GM21717 (cell line): ENCODE measurements around the gene C6orf136.
A peak's percentile ranks its signal among the peaks of the same experiment; 100 is the strongest.

Source experiments
- ATAC-seq: cut with Tn5 transposase; IDR thresholded peaks from one replicate; pipeline ENCODE4 v1.9.1; 2021; ENCODE audit warnings: mild to moderate bottlenecking, moderate library complexity; ENCODE audit not compliant: unreplicated experiment

C6orf136 gene

DNA sequence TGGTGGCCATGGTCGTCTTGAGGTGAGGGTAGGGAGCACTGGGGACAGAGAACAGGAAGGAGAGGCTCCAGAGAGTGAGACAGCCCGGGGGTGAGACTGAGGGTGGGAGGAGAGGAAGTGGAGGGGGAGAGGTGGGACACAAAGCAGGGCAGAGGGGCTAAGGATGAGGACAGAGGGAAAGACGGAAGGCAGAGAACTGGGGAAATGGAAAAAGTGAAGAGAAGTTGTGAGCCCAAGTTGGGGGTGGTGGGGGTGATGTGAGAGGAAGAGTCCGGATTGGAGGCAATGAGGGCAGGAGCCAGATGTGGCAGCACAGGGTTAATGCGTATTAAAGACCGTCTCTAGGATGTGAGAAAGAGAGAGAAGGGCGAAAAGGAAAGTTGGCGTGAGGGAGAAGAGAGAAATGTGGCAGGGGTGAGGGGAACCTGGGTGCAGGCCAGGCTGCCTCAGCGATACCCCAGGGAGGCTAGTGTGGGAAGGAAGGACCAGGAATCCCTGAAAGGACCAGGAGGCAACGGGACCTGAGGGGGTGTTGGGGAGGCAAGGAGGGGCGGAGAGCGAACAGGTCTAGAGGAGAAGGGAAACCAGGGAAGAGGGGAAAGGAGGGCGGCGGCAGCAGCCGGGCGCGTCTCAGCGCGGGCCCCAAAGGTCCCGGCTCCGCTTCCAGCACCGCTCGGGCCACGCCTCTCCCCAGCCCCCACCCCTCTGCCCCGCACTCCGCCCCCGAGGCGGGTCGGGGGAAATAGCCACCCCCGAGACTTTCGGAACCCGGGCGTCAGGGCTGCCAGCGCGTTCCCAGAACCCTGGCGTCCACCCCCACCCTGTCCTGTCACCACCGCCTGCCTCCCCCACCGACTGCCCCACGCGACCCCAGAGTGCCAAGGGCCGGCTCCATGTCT is 39.3 kb downstream of the C6orf136 start, which contains the start of gene PPP1R18:
TSS of gene PPP1R18 (minus strand) at position 637 of the 899 bp plus-strand sequence. CDS start at position 10, 627 bp downstream.
- ATAC-seq: no peak

DNA sequence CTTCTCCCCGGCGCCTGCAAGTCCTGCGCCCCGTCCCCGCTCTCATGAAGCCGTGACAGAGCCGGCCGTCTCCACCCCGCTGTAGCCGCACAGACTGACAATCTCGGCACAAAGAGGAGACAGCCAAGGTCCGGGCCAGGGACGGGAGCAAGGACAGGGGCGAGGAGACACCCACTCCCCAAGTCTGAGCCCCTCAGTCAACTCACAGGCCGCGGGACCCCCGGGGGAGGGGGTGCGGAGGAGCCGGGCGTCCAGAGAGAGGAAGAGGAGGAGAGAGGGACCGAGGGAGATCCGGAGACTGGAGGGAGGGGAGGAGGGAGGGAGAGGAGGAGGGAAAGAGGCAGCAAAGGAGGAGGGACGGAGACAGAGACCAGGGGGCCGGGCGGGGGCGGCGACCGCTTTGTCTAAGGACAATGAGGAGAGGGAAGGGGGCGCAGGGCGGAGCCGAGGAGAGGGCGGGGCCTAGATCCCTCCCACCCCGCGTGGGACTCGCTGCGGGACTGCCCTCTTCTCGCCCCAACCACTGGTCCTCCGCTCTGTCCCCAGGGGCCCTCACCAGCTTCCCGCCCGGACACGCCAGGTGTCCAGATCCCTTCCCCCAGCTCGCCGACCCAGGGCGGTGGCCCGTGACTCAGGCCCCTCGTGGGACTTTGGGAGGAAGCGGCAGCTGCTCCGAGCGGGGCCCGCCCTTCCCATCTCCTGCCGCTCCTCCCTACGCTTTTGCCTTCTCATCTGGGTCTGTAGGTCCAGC is 40.1 kb downstream of the C6orf136 start:
- ATAC-seq: peak; percentile 31

DNA sequence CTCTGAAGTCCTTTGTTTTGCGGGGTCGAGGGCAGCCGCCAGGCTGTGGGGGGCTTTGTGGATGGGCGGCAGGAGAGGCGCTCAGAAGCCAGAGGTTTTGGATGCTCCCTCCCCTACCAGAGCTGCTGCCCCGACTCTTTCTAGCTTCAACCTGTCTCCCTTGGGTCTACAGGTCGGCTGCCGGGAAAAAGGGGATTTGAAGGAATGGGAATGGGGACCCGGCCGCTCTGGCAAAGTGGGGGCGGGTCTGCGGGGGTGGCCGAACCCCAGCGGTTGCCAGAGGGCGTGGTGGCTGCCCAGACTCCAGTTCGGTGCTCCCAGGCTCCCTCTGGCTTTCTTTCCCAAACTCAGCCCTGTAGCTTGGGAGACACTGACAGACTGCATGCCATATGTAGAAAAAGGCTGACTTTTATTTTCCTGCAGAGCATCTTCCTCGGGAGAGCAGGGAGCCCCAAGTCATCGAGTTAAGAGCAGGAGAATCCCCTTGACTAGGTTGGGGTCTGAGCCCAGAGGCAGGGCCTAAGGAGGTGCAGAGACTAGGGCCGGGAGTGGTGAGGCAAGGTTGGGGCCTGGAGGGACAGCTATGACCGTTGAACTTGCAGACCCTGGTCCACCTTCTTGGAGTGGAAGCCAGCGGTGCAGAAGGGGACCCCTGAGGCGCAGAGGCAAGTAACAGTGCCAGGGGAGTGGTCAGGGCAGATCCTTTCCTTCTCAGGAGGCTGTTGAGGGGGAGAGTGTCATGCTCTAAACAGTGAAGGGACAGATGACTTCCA is 40.9 kb downstream of the C6orf136 start:
- ATAC-seq: no peak

DNA sequence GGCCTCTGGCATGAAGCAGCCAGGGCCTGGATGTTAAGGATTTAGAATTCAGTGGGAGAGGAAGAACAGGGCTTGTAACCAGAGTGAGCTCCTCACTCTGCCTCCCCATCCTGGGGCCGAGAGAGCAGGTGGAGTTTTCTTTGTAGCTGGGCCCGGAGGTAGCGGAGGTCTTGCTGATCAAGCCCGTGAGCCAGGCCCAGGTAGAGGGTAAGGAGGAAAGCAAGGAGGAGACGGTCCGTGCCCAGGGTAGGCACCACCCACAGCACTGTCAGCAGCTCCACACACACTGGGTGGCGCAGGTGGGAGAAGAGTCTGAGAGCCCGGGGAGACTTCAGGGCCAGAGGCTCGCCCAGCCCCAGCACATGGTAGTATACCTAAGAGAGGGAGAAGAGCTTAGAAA is 41.6 kb downstream of the C6orf136 start:
- ATAC-seq: no peak

DNA sequence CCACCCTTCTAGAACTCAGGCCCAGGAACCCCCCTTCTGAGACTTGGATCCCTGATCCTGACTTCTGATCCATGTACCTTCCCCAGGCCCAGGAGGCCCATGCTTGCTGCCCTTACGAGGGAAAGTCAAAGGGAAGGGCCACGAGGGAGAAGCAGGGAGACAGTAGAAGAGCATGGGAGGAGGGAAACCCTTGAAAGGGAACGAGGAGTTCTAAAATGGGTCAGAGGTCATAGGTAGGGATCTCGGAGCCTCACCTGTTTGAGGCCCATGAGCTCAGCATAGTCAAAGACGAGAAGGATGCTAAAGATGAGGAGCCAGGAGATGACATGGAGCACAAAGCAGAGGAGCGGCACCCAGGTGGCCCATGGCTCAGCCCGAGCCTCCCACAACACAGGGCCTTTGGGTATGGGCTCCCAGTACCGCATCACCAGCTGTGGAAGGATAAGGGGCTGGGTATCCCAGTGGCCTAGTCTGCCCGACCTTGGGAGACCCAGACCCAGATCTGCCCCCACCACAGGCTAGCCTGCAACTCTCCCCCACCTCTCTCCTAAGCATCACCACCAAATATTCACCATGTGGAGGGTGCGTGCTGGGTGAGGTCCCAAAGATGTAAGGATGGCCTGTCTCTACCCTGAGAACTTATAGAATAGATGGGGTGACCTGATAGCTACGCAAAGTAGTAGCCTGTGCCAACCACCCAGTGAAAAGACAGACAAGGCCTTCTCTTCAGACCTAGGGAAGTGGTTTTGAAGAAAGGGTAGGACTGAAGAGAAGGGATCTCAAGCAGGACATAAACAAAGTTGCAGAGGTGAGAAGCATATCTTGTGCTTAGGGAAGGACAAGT is 42.3 kb downstream of the C6orf136 start:
- no peak for ATAC-seq

DNA sequence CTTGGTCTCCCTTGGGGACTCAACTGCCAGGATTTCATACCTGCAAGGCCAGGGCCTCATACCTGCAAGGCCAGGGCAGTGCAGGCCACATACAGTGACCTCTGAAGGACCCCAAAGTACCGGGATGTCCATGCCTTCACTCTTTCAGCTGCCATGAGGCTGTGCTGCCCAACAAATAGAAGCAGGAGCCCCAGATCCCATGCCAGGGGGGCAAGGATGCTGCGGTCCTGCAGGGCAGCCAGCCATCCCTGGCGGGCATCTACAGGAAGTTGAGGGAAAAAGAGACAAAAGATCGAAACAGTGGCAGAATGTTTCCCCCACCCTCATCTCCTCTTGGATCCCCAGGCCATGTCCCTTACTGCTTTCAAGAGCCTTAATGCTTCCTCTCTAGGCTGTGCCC is 43.1 kb downstream of the C6orf136 start:
- ATAC-seq: no peak

DNA sequence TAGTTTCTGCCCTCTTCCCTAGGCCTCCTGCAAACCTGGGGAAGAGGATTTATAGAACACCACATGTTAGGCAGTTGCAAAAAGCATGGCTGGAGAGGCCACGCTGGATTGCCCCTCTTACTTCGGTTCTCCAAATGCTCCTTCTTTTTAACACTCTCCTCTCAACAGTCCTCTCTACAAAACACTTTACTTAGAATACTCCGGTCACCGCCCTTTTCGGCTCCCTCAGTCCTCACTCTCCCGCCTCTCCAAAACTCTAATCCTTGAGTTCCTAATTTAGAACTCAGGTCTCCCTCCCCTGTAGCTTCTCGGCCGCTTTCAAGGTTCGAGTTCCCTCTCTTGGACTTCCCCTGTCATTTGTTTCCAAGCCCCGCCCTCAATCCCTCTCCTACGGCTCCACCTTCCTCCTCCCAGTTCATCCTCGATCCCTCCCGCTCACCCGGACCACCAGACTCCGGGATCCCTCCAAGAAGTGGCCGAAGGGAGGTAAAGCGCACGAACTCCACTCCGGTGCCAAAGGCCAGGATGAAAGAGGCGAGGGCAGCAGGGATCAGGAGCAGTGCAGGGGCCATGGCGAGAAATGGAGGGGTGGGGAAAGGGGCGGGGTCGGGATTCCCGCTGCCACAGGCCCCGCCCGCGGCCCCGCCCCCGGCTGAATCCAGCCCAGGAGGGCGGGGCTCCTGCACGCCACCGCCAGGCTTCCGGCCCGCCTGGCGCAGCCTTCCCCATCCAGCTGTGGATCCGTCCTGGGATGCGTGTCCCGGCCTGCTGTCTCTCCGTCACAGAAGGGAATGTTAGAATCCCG is 43.7 kb downstream of the C6orf136 start, which contains the start of gene NRM:
TSS of gene NRM (minus strand) at position 582 of the 805 bp plus-strand sequence. CDS start at position 572, 10 bp downstream.
- no peak for ATAC-seq

DNA sequence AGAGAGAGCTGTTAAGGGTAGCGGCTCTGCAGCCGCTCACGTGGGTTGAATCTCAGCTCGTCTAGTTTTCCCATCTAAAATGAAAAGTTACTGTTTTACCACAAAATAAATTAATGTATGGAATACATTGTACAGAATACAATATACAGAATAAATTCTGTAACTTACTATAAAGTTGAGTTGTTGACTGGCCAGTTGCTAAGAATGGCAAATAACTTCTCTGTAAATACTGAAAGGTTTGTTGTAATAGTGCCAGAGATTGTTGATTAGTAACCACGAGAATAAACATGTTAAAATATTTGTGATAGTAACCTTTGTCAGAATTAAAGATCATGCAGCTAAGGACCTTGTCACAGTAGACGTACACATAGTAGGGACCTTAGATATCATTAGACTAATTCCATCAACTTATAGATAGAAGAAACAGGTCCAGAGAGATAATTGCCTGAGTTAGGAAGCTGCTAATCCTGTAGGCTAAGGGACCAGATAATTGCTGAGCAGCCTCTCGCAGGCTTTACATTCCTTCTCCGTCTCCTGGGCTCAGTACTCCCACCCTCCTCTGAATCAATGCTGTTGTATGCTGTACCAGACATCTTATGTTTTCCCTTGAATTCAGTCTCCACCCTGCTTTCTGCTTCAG is 44.4 kb downstream of the C6orf136 start:
- no peak for ATAC-seq

DNA sequence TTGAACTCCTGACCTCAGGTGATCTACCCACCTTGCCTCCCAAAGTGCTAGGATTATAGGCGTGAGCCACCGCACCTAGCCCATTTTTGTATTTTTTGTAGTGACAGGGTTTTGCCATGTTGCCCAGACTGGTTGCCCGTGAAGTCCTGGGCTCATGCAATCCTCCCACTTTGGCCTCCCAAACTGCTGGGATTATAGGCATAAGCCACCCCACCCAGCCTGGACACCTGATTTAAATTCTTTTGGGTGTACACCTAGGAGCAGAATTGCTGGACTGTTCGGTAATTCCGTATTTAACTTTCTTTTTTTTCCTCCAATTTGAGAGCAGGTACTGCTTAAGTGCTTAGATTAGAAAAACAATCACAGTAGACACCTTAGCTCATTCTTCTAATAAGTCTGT is 49.5 kb downstream of the C6orf136 start:
- no peak for ATAC-seq

DNA sequence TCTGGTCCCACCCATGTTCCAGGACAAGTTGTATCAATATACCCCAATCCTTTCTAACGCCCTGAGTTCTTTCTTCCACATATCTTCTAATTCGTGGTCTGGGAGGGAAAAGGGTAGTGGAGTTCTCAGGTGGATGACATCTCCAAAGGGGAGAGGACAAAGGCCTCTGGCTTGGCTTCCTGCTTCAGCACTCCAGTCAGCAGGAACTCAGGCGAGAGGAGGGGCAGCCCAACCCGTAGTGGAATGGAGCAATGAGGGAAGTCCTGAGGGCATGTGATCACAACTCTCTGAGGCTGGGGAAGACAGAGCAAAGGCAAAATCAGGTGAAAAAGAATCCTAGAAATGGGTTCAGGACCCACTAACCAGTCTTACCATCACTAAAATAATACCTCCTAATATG is 53.4 kb downstream of the C6orf136 start:
- no peak for ATAC-seq
